DMS153 treated with DMSO at 0.1 percent for 48 hours (cell line): ENCODE measurements around the gene PMS2.
"Not testable (repeated sequence)": the region's sequence is repeated elsewhere in the genome, so short reads cannot be mapped to it uniquely, and the experiment has no call there.

Experiments
- DNase-seq: peaks from one replicate; lab custom pipeline; 2025; ENCODE audit not compliant: unreplicated experiment; lab: John Stamatoyannopoulos, UW

PMS2 gene

GRCh38 chr7:6008668-6009611, at the start of gene PMS2, which contains the start of gene AIMP2:
Gene PMS2 (minus strand): TSS chr7:6009049. CDS start chr7:6009019, 30 bp downstream.
Gene AIMP2 (plus strand): TSS chr7:6009272. CDS start chr7:6009364, 92 bp downstream.
- peak; percentile 99 for DNase-seq

DNA sequence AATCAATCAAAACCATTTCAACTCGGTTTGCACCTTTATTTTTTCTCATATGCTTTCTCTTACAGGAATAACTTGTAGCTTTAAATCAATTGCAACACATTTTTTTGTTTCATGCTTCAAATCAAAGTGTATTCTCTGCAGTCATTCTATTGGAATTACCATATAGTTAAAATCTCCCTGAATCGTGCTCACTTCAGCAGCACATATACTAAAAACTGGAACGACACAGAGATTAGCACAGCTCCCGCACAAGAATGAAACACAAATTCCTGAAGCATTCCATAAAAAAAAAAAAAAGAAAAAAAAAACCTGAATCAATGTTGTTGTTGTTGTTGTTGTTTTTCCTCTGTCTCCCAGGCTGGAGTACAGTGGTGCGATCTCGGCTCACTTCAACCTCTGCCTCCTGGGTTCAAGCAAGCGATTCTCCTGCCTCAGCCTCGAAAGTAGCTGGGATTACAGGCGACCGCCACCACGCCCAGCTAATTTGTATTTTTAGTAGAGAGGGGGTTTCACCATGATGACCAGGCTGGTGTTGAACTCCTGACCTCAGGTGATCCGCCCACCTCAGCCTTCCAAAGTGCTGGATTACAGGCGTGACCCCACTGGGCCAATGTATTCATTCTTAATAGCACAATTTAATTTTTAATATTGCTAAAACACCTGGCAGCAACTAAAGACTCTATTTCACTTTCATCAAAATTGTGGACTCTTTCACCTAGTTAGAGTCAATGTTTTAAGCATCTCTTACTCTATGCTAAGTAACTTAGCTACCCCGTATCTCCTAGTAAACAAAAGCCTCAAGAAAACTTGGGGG, 48.7 kb upstream of the PMS2 start:
- no peak for DNase-seq

DNA sequence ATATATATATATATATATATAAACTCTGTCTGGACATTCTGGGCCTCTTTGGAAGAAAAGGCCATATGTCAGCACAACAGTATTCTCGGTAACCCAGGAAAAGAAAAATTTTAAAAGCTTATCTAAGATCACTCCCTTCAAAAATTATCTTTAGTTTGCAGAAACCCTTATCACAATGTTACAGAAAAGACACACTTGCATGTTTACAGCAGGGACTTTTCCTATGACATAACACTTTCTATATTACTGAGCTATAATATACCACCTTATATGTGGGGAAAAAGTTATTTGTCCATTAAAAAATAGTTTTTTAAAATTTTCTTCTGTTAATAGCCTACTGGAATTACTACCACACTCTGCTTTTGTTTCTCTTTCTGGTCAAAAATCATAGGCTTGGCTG, 47.8 kb upstream of the PMS2 start:
- no peak for DNase-seq

GRCh38 chr7:6051185-6051584, 42.3 kb upstream of the PMS2 start:
- DNase-seq: not testable (repeated sequence)

DNA sequence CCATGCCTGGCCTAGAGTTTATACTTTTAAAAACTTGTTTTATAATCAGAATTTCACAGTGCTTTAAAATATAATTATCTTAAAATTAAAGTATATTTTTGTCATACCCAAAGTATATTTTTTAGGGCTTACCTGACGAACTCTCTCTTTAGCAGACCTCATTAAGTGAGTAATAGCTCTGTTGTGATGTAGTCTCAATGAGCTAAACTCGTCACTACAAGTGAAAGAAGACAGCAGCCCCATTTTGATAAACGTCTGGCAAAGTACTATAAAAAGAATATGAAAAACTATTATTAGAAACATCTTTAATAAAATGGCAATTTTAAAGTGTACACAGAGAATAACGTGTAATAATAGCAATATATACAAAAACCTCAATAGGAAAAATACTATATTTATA, 40.9 kb upstream of the PMS2 start:
- no peak for DNase-seq

DNA sequence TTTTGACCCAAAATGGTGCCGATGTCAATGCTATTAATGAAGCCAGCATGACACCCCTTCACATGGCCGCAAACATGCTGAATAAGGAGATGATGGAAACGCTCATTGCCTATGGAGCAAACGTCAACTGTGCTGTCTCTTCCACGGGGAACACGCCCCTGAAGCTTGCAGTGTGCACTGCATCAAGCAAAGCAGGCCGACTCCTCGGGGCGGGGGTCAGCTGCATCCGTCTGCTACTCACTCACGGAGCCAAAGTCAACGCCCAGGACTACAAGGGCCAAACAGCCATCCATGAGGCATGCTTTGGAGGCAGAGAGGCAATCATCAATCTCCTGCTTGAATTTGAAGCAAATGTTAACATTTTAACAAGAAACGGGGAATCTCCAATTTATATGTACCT, 26.8 kb upstream of the PMS2 start:
- DNase-seq: no peak

GRCh38 chr7:6035165-6035564, 26.3 kb upstream of the PMS2 start:
- no peak for DNase-seq

GRCh38 chr7:6032641-6033040, 23.8 kb upstream of the PMS2 start:
- no peak for DNase-seq

- DNase-seq: no peak
Measured at GRCh38 chr7:6032167-6032566, 23.3 kb upstream of the PMS2 start.

DNA sequence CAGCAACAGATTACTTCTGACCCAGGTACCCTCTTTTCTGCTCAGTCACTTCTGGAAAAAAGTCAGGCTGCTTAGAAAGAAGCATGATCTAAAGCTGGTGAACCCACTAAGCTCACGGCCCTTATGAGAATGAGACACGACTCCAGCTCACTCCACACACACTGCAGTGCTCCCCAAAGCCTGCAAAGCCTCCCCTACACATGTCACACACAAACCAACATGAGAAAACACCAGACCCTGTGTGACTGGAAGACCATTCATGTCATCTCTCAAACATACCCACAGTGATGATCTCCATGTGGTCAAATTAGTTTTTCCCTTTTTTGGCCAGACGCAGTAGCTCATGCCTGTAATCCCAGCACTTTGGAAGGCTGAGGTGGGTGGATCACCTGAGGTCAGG, 22.7 kb upstream of the PMS2 start:
- no peak for DNase-seq

DNA sequence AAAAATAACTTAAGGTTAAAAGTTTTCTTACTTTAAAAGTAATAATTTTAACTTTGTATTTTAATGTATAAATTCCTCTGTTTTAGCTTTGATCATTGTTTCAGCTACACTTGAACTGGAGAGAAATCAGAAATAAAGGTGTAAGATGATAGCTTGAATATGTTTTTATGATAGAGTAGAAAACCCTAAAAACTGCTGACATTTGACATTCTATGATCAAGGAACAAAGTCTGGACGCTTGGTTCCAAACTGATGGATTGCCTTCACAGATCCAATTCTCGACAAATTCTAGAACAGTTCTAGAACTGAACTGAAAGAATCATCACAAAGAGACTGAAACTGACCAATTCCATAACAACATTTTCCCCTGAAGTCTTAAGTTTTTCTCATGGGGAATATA, 22.1 kb upstream of the PMS2 start, which contains the start of gene ANKRD61:
TSS of gene ANKRD61 (plus strand) at position 389 of the 400 bp plus-strand sequence. CDS start at position 389, 0 bp downstream.
- no peak for DNase-seq

- no peak for DNase-seq
Measured at GRCh38 chr7:6028563-6028962, 19.7 kb upstream of the PMS2 start.

GRCh38 chr7:6027806-6028365, 19.0 kb upstream of the PMS2 start:
- DNase-seq: no peak

DNA sequence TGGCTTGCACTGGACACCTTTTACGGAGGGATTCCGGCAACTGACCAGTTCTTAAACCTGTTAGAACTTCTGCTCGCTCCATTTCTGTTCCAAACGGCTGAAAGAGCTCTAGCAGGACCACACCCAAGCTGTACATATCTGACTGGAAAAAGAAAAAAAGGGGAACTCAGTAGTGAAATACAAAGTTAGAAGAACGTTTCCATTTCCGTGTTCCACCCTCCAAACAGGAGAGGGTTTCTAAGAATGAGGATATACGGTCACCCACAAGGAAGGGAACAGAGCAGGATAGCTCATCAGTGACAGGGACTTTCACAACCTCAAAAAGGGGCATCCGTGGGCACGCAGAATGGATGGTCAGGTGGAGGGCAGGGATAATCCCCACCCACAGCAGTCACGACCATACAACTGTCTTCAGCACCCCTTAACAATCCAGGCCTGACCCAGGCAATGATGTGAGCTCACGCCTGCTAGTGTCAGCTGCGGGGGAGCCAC, 18.0 kb upstream of the PMS2 start:
- no peak for DNase-seq

DNA sequence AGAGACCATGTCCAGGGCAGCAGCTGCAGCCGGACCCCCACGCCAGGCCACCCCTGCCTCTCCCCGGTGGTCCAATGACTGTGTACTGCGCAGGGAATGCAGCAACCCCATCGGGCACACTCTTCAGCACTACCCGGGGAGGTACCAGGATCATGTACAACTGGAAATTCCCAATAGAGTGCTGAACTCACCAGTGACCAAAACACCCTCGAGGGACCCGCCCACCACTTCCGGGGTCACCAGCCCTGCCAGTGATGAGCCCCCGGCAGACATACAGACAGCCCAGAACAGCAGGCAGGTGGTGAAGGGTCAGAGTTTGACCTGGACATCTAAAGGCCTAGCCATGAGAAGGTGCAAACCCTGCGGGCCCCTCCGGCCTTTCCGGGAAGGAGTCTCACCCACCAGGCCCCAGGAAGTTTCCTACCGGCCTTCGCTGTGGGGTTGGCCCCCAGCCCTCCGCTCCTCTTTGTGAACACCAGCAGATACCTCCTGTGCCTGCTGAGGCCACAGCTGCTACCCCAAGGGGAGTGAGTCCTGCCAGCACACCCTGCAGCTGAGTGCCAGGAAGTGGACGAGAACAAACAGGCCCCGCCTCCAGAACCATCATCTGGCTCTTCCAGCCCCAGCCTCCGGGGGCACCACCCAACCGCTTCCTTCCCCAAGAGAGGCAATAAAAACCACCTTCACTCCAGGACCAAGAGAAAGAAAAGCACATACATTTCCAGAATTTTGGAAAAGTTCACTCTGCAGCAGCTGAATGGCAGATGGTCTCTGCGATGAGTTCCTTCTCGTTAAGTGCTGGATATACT, 17.4 kb upstream of the PMS2 start:
- no peak for DNase-seq

DNA sequence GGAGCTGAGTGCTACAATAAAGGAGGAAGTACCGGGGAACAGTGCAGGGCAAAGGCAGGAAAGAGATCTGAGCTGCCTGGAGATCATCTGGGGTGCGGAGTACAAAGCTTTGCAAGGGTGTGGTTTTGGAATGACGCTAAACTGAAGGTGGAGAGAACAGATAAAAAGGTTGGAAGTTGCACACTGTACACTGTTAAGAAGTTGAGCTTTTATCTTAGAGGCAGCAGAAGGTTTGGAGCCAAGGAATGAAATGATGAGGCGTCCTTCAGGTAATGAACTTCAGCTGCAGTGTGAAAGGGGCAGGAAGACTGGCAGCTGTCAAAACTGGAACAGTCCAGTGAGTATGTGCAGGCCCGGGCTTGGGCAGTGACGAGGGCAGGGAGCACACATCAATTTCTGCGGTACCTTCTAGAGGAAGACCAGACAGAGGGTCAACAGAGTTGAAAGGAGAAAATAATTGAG, 15.2 kb upstream of the PMS2 start:
- no peak for DNase-seq

DNA sequence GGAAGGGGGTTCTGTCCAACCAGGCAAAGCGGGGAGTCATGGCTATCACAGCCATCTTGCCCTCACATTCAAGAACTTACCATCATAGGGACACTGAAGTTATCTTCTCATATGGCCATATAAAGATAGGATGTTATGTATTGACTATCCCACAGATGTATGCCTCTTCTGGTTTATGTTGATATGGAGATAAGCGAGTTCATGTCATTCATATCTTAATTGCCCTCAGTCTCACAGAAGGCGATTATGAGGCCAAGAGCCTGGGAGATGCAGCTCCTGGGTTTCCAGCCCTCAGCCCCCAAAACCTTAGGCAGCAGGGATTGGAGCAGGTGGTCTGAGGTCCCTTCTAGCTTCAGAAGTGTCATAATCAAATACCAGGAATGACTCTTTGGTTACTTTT, 13.9 kb upstream of the PMS2 start:
- DNase-seq: no peak

DNA sequence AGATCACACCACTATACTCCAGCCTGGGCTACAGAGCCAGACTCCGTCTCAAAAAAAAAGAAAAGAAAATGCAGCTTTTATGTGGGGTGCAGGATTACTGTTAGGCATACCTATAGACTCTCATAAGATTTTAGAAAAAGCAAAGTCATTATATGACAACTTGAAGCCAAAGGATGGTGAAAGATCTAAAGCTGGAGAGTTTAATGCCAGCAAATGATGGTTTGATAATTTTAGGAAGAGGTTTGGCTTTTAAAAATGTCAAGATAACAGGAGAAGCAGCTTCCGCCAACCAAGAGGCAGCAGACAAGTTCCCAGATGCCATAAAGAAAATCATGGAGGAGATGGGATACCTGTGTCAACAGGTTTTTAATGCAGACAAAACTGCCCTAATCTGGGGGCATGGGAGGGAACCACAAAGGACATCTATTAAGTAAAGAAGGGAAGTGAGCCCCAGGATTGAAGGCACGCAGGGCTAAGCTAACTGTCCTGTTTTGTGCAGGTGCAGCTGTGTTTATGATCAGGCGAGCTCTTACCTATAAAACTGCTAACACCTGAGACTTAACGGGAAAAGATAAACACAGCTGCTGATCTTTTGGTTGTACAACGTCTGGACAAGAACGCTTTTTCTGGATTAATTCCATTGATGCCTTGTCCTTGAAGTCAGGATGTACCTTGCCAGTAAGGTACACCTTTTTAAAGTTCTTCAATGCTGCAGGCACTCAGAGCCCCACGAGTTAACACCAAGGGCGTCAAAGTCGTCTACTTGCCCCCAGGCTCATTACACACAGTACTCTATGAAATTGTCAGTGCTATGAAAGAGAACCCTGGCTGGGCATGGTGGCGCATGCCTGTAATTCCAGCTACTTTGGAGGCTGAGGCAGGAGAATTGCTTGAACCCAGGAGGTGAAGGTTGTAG, 11.8 kb upstream of the PMS2 start:
- DNase-seq: peak; percentile 17

GRCh38 chr7:6016653-6016966, 7.8 kb upstream of the PMS2 start:
- no peak for DNase-seq
